SK-N-SH treated with all-trans-retinoic acid at 6 μM for 48 hours (cell line): ENCODE results near the gene RACK1.
"Not testable (repeated sequence)": the region's sequence is repeated elsewhere in the genome, so short reads cannot be mapped to it uniquely, and the experiment has no call there.

Source experiments
- ATAC-seq: fragments of 200-7000 bp; cut with Tn5 transposase; 3 replicates; pipeline ENCODE4 v1.9.1; 2020; ENCODE audit warnings: mild to moderate bottlenecking, moderate library complexity
- GLIS3 ChIP-seq: fragments of 250-450 bp; sonication (Bioruptor Pico); IDR thresholded peaks from 2 replicates; pipeline ENCODE4 v1.5.0; 2020; ENCODE audit warnings: mild to moderate bottlenecking, moderate library complexity
- ISL1 ChIP-seq: fragments of 250-450 bp; sonication (Bioruptor Pico); IDR thresholded peaks from 2 replicates; pipeline ENCODE4 v2.1.2; 2022; ENCODE audit warnings: mild to moderate bottlenecking, moderate library complexity
- RARB ChIP-seq: fragments of 250-450 bp; sonication (Bioruptor Pico); IDR thresholded peaks from 2 replicates; pipeline ENCODE4 v1.8.0; 2021; ENCODE audit warnings: mild to moderate bottlenecking, moderate library complexity
- TCF4 ChIP-seq: fragments of 250-450 bp; sonication (Bioruptor Pico); IDR thresholded peaks from 2 replicates; pipeline ENCODE4 v1.8.0; 2021; ENCODE audit warnings: mild to moderate bottlenecking, moderate library complexity, borderline replicate concordance
- TOX ChIP-seq: fragments of 250-450 bp; sonication (Bioruptor Pico); IDR thresholded peaks from 2 replicates; pipeline ENCODE4 v1.8.0; 2021; ENCODE audit warnings: mild to moderate bottlenecking, moderate library complexity, borderline replicate concordance
- ZFP3 ChIP-seq: fragments of 250-450 bp; sonication (Bioruptor Pico); IDR thresholded peaks from 2 replicates; pipeline ENCODE4 v1.5.0; 2020; ENCODE audit warnings: mild to moderate bottlenecking, moderate library complexity
- ZFP30 ChIP-seq: fragments of 450-650 bp; formaldehyde crosslinking; IDR thresholded peaks from 2 replicates; pipeline ENCODE4 v1.5.0; 2022; ENCODE audit warnings: mild to moderate bottlenecking, moderate library complexity
- TF ChIP-seq, protein P1 (sequence below): fragments of 250-450 bp; sonication (Bioruptor Pico); IDR thresholded peaks from 2 replicates; pipeline ENCODE4 v1.5.1; 2021; ENCODE audit warnings: mild to moderate bottlenecking, moderate library complexity
- TF ChIP-seq, protein P2 (sequence below): fragments of 250-450 bp; sonication (Bioruptor Pico); IDR thresholded peaks from 2 replicates; pipeline ENCODE4 v1.5.0; 2020; ENCODE audit warnings: mild to moderate bottlenecking, moderate library complexity
- TF ChIP-seq, protein P3 (sequence below): fragments of 250-450 bp; sonication (Bioruptor Pico); IDR thresholded peaks from 2 replicates; pipeline ENCODE4 v1.8.0; 2020; ENCODE audit warnings: mild to moderate bottlenecking, moderate library complexity, borderline replicate concordance

RACK1 gene

DNA sequence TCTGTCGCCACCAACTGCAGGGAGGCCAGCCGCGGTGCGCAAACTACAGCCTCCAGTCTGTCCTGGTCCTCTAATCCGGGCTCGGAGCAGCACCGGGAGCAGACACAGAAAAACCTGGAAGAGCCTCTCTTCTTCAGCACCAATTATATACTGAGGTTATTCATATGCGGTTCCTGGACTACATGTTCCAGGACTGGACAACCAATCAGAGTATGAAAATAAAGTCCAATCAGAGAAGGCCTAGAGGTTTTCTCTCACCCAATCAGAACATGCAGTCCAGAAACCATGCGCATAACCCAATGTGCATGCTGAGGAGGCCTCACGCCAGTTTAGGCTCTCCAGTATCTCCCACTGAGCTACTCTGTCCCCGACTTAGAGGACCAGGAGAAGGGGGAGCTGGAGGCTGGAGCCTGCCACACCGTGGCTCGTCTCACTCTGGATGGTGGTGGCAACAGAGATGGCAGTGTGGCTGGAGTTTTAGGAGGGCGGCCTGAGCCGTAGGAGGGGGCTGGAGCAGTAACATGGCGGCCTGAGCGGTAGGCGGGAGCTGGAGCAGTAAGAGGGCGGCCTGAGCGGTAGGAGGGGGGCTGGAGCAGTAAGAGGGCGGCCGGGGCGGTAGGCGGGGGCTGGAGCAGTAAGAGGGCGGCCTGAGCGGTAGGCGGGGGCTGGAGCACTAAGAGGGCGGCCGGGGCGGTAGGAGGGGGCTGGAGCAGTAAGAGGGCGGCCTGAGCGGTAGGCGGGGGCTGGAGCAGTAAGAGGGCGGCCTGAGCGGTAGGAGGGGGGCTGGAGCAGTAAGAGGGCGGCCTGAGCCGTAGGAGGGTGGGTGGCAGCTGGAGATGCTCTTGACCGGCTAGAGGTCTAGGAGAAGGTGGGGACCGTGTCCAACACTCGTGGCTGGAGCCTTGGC, 37.6 kb upstream of the RACK1 start:
- TF ChIP-seq, protein P1, sequence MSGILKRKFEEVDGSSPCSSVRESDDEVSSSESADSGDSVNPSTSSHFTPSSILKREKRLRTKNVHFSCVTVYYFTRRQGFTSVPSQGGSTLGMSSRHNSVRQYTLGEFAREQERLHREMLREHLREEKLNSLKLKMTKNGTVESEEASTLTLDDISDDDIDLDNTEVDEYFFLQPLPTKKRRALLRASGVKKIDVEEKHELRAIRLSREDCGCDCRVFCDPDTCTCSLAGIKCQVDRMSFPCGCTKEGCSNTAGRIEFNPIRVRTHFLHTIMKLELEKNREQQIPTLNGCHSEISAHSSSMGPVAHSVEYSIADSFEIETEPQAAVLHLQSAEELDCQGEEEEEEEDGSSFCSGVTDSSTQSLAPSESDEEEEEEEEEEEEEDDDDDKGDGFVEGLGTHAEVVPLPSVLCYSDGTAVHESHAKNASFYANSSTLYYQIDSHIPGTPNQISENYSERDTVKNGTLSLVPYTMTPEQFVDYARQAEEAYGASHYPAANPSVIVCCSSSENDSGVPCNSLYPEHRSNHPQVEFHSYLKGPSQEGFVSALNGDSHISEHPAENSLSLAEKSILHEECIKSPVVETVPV (CRISPR knock-in tag): 0 out of 2 replicates have a peak, but pooled peaks have one; percentile 45
- TF ChIP-seq RARB: no peak
- TF ChIP-seq, all 23 proteins: peak for 1
- ATAC-seq: peak; percentile 98

DNA sequence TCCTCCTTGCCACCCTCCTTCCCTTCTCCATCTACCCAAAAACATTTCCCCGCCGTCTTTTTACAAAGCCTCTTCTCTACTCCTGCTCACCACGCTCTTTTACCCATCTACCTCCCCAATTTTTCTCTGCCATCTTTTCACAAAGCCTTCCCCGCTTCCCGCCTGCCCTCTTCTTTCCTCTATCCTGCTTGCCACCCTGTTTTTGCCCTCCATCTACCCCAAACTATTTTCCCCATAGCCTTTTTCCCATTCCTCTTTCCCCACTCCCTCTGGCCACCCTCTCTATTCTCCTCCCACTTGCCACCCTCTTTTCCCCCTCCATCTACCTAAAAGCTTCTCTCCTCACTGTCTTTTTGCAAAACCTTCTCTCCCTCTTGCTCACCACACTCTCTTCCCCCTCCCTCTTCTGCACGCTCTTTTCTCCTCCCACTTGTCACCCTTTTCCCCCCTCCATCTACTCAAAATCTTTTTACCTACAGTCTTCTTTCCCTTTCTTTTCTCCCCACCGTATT, 36.6 kb upstream of the RACK1 start:
- TF ChIP-seq ISL1 (CRISPR knock-in tag): no peak
- no peak for TF ChIP-seq TCF4 (CRISPR knock-in tag)
- TF ChIP-seq, protein P2, sequence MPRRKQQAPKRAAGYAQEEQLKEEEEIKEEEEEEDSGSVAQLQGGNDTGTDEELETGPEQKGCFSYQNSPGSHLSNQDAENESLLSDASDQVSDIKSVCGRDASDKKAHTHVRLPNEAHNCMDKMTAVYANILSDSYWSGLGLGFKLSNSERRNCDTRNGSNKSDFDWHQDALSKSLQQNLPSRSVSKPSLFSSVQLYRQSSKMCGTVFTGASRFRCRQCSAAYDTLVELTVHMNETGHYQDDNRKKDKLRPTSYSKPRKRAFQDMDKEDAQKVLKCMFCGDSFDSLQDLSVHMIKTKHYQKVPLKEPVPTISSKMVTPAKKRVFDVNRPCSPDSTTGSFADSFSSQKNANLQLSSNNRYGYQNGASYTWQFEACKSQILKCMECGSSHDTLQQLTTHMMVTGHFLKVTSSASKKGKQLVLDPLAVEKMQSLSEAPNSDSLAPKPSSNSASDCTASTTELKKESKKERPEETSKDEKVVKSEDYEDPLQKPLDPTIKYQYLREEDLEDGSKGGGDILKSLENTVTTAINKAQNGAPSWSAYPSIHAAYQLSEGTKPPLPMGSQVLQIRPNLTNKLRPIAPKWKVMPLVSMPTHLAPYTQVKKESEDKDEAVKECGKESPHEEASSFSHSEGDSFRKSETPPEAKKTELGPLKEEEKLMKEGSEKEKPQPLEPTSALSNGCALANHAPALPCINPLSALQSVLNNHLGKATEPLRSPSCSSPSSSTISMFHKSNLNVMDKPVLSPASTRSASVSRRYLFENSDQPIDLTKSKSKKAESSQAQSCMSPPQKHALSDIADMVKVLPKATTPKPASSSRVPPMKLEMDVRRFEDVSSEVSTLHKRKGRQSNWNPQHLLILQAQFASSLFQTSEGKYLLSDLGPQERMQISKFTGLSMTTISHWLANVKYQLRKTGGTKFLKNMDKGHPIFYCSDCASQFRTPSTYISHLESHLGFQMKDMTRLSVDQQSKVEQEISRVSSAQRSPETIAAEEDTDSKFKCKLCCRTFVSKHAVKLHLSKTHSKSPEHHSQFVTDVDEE: no peak
- TF ChIP-seq, protein P3, sequence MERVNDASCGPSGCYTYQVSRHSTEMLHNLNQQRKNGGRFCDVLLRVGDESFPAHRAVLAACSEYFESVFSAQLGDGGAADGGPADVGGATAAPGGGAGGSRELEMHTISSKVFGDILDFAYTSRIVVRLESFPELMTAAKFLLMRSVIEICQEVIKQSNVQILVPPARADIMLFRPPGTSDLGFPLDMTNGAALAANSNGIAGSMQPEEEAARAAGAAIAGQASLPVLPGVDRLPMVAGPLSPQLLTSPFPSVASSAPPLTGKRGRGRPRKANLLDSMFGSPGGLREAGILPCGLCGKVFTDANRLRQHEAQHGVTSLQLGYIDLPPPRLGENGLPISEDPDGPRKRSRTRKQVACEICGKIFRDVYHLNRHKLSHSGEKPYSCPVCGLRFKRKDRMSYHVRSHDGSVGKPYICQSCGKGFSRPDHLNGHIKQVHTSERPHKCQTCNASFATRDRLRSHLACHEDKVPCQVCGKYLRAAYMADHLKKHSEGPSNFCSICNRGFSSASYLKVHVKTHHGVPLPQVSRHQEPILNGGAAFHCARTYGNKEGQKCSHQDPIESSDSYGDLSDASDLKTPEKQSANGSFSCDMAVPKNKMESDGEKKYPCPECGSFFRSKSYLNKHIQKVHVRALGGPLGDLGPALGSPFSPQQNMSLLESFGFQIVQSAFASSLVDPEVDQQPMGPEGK: no peak
- TF ChIP-seq, protein P1 (CRISPR knock-in tag): no peak
- no peak for TF ChIP-seq ZFP30 (CRISPR knock-in tag)
- no peak for TF ChIP-seq TOX (CRISPR knock-in tag)
- TF ChIP-seq ZFP3 (CRISPR knock-in tag): no peak
- ATAC-seq: no peak

DNA sequence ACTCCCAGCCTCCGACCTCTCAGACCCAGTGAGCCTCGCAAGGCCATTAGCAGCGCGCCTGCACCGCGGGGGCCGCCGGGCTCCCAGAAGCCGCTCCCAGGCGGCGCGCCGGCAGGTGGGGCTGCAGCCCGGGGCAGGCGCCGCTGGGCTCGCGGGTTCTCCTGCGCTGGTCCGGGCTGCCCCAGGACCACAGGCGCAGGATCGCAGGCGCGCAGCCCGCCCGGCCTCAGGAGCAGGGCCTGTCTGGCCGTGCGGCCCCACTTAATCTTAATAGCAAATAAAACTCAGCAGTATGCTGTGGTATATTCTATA, 29.7 kb upstream of the RACK1 start:
- not testable (repeated sequence) for ATAC-seq

DNA sequence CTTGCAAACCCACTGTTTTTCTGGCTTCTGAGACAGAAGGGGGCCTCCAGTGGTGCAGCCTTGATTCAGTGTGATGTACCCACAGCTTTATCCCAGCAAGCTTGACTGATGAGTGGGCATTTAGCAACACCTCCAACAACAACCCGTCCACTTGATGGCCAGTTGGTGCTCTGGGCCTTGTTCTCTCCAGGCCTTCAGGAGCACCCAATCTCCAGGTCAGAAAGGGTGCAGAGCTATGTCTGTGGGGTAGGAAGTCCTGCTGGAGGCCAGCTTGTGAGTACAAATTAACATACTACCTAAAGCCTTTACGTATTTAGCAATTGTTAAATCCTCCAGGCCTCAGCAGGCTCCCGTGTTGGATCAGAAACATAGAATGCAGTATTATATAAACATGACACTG, 27.4 kb upstream of the RACK1 start:
- TF ChIP-seq ISL1 (CRISPR knock-in tag): no peak
- no peak for TF ChIP-seq GLIS3
- TF ChIP-seq TCF4 (CRISPR knock-in tag): no peak
- TF ChIP-seq ZFP30 (CRISPR knock-in tag): no peak
- no peak for TF ChIP-seq RARB
- TF ChIP-seq, protein P3: no peak
- TF ChIP-seq, protein P1 (CRISPR knock-in tag): no peak
- TF ChIP-seq, all 23 proteins: peak for 0

DNA sequence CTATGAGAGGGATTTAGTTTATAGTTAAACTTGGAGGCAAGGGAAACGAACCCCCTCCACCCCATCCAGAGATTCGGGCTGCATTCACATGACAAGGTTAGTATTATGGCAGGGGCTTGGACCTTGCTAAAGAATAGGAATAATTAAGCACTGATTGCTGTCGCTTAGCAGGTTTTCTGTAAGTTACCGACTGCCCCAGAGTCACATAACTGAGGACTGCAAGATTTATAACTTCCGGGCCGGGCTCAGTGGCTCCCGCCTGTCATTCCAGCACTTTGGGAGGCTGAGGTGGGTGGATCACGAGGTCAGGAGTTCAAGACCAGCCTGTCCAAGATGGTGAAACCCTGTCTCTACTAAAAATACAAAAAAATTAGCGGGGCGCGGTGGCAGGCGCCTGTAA, 24.2 kb upstream of the RACK1 start:
- ATAC-seq: not testable (repeated sequence)

More for the DNA sequence above, 27.4 kb upstream of the RACK1 start:
- no peak for ATAC-seq

DNA sequence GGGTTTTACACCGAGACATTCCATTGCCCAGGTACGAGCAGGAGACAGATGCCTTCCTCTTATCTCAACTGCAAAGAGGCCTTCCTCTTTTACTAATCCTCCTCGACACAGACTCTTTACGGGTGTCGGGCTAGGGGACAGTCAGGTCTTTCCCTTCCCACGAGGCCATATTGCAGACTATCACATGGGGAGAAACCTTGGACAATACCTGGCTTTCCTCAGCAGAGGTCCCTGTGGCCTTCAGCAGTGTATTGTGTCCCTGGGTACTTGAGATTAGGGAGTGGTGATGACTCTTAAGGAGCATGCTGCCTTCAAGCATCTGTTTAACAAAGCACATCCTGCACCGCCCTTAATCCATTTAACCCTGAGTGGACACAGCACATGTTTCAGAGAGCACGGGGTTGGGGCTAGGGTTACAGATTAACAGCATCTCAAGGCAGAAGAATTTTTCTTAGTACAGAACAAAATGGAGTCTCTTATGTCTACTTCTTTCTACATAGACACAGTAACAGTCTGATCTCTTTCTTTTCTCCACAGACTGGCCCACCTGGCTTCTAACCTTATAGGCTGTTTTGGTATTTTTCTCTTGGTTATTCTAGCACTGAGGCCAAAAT, 23.7 kb upstream of the RACK1 start:
- ATAC-seq: not testable (repeated sequence)
